Measurements from ENCODE around the gene MAMSTR.
A peak's percentile ranks its signal among the peaks of the same experiment; 100 is the strongest.
"Not testable (repeated sequence)": the region's sequence is repeated elsewhere in the genome, so short reads cannot be mapped to it uniquely, and the experiment has no call there.

MAMSTR gene

DNA sequence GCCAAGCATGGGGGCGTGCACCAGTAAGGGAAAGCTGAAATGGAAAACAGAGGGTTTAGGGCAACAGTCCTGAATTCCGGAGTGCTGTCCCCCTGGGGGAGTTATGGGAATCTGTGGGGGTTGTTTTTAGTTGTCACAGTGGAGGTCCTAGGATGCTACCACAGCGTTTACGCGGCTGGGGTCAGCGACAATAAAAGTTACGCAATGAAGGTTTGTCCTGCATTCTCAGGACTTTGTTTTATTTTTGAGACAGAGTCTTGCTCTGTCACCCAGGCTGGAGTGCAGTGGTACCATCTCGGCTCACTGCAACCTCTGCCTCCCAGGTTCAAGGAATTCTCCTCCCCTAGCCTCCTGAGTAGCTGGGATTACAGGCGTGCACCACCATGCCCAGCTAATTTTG, 25.9 kb downstream of the MAMSTR start:
- not testable (repeated sequence) for DNase-seq

DNA sequence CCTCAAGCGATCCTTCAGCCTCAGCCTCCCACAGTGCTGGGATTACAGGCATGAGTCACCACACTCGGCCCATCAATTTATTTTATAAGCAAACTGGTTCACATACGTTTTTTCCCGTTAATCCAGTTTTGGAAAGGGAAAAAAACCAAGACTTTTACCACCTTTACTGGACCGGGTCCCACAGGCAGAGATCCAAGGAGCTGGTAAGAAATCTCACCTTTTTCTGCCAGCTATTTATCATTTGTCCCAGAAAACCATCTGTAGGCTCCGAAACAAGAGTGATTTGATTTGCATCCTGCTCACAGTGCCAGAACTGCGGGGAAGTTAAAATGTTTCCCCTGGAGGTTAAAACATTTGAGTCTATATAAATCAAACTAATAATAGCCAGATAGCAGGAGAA, 30.1 kb downstream of the MAMSTR start:
- no peak for DNase-seq

DNA sequence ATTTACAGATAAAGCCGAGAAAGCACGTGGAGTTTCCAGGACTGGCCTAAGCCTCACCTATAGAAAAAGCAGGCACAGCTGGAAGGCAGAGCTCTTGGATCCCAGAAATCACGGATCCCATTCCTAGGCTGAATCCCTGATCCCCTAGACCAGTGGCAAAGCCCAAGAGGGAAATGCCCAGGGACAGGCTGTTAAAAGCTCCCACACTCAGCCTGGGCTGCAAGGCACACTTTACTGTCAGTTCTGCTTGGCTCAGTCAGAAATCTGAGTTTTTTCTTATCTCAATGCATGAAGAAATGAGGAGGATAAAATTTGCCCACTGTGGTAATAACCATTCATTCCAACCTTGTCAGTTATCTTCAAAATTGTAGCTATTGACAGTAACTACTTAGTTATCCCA, 31.7 kb downstream of the MAMSTR start:
- no peak for DNase-seq

DNA sequence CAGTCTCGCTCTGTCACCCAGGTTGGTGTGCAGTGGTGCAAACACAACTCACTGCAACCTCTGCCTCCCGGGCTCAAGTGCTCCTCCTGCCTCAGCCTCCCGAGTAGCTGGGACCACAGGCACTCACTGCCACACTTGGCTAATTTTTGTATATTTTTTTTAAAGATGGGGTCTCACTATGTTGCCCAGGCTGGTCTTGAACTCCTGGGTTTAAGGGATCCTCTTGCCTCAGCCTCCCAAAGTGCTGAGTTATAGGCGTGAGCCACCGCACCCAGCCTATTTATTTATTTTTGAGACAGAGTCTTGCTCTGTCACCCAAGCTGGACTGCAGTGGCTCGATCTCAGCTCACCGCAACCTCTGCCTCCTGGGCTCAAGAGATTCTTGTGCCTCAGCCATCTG, 32.9 kb downstream of the MAMSTR start:
- DNase-seq: not testable (repeated sequence)

DNA sequence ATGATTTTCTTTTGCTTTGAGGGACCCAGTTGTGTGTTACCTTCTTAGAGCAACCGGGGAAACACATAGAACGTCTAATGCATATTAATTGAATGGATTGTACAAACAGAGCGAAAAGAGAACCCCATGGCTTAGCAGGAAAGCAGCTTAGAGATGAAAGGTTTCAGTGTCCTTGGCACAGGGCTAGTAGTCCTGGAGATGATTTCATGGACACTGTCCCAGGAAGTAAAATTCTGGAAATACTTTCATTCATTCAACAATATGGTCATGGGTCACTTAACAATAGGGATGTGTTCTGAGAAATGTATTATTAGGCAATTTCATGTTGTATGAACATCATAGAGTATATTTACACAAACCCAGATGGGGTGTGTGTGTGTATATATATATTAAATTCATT, 33.4 kb downstream of the MAMSTR start:
- DNase-seq: no peak

DNA sequence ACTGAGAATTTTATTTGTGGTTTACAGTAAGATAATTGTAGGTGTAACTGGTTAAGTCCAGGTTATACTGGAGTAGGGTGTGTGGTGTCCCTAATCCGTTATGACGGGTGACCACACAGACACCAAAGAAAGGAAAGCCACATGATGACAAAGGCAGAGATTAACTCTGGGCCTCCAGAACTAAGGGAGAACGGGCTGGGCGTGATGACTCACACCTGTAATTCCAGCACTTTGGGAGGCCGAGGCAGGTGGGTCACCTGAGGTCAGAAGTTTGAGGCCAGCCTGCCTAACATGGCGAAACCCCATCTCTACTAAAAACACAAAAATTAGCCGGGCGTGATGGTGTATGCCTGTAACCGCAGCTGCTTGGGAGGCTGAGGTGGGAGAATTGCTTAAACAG, 33.9 kb downstream of the MAMSTR start:
- DNase-seq: no peak

DNA sequence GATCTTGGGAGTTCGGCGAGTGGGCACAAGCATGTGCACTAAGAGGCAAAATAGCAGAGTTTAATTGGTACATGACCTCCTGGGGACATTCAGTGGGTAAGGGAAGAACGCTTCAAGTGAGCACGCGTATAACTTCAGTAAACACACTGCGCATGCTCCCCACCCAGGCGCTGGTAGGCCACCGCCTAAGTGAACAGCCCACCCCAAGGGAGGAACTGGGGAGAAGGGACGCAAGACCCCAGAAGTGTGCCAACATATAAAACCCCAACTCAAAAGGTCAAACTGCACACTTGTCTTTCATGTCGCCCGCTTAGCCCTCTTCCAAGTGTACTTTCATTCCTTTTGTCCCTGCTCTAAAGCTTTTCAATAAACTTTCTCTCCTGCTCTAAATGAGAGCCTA, 36.2 kb downstream of the MAMSTR start:
- peak in 51 of 56 donors; percentile 3 to 86 (median 56) for DNase-seq

DNA sequence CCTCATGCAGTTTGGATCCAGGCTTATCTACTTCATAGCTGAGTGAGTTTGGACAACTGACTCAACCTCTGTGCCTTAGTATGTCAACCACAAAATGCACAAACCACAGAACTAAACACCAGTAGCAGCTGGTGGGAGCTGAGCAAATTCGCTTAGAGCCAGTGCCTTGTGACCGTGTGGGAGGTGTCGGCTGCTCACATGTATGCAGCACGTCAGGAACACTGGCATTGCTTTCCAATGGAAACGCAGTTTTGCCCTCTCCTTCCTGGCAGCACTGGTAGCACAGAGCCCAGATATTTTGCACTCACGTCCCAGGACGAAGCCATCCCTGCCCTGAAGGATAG, 38.4 kb downstream of the MAMSTR start:
- peak in 33 of 56 donors; percentile 2 to 78 (median 32) for DNase-seq

GRCh38 chr19:48680436-48681126, 38.9 kb downstream of the MAMSTR start:
- no peak for DNase-seq

- not testable (repeated sequence) for DNase-seq
Measured at GRCh38 chr19:48680006-48680405, 39.5 kb downstream of the MAMSTR start.

- no peak for DNase-seq
Measured at GRCh38 chr19:48678201-48678600, 41.3 kb downstream of the MAMSTR start.

- DNase-seq: no peak
Measured at GRCh38 chr19:48676887-48677286, 42.6 kb downstream of the MAMSTR start.

DNA sequence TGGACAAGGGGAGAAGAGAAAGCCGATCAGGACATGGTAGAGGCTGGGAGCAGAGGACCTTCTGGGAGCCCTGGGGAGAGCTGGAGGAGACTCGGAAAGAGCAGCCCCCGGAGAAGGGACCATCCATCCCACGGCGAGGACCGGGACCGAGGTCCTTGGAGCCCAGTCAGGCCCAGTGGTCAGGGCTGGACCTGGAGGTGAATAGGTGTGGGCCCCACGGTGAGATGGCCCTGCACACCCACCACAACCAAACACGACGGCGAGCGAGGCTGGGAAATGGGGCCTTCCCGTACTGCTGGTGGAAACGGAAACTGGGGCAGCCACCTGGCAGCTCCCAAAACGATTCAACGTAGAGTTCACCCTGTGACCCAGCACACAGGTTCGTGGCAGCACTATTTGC, 43.0 kb downstream of the MAMSTR start:
- DNase-seq: no peak

- peak in 55 of 56 donors; percentile 34 to 92 (median 71) for DNase-seq
Measured at GRCh38 chr19:48674921-48675824, 44.4 kb downstream of the MAMSTR start.

GRCh38 chr19:48674216-48674809, 45.2 kb downstream of the MAMSTR start:
- no peak for DNase-seq

DNA sequence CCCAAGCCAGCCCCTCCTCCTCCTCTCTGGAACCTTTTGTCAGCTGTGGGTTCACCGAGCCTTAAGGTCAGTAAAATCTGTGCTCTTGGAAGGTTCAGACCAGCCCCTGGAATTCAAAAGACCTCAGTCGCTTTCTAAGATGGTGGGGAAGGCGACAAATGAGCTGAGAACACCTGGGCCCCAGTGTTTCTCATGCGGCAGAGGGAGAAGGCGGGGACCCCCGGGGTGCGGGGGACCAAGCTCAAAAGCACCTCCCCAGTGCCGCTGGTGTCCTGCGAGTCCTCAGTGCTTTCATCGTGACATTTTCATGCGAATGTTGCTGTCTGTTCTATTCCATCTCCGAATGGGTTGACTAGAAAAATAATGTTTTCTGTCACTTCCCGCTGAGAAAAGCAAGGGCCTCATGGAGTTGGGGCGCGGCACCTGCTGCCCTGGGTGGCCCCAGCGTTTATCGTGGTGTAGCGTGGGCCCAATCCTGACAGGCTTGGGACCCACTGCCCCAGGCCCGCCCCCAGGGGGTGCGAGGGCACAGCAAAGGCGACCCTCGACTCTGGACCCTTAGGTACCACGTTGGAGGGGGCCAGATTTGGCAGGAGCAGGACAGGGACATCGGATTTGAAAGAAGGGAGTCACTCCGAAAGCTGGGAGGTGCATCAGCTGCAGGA, 46.0 kb downstream of the MAMSTR start:
- no peak for DNase-seq

GRCh38 chr19:48672994-48673393, 46.5 kb downstream of the MAMSTR start, which contains the start of gene NTN5:
Gene NTN5 (minus strand): TSS chr19:48673017. CDS start chr19:48670986, 2,031 bp downstream.
- DNase-seq: no peak

- no peak for DNase-seq
Measured at GRCh38 chr19:48671446-48671995, 48.0 kb downstream of the MAMSTR start.

GRCh38 chr19:48670699-48671445, 48.7 kb downstream of the MAMSTR start:
- DNase-seq: no peak

- no peak for DNase-seq
Measured at GRCh38 chr19:48669903-48670668, 49.4 kb downstream of the MAMSTR start.

Data from nucleus accumbens (tissue), 56 donors.